ENCODE measurements around the gene TCN2.

Gene TCN2

DNA sequence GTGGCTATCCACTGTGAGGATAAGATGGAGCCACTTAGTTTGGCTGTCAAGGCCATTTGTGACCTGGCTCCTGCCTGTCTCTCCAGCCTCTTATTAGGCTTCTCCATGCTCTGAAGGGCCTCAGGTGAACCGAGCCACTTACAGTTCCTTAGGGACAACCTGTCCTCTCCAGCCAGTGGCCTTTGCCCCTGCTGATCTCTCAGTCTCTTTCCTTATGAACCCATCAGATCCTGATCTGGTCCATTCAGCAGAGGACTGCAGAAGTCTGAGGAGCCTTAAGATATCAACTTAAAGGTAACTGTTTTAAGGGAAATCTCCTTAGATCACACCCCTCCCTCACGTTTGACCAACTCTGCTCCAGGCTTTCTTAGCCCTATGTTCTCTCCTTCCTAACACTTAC, 58.3 kb downstream of the TCN2 start:
- no peak overlapping the region for H3K27ac ChIP-seq (ENCODE audit: extremely low read depth, low read depth, low read length)
- POLR2A ChIA-PET, result interaction anchor here (0.6 kb wide), 1 partner anchor 70 kb away, joined by 5 read pairs; no protein-coding TSS in a partner anchor
- peaks cover 6 to 18% of the 10 kb centered on the region in 2 experiments; a peak in 2 of 3 replicates for H3K36me3 ChIP-seq (ENCODE audit: control insufficient read depth in 2 of 2, insufficient read depth in 1 of 2, low read length in 2 of 2)
- H3K4me1 ChIP-seq (ENCODE audit: control insufficient read depth, insufficient read depth, low read length), result no peaks in the 10 kb centered on the region
- TF ChIP-seq ZNF704 (tag by site-specific recombination; IDR thresholded peaks at IDR 0.05) (no peak), SP7 (tag by site-specific recombination; IDR thresholded peaks at IDR 0.05) (no peak), ZFP37 (tag by site-specific recombination; IDR thresholded peaks at IDR 0.05) (no peak), ZNF701 (tag by site-specific recombination; IDR thresholded peaks at IDR 0.05) (no peak)
- CTCF ChIA-PET, result interaction anchor here (1.0 kb wide), 1 partner anchor 31 kb away, joined by 3 read pairs; no protein-coding TSS in a partner anchor
- no peak overlapping the region for H3K4me3 ChIP-seq (ENCODE audit: low read depth, low read length)
- H3K9me3 ChIP-seq (ENCODE audit: control insufficient read depth, insufficient read depth, low read depth, low read length), result no peaks in the 10 kb centered on the region

- Histone ChIP-seq H3K36me3 (ENCODE audit: control insufficient read depth in 2 of 2, insufficient read depth in 1 of 2, low read length in 2 of 2) (peaks cover 6 to 18% of the 10 kb centered on the region in 2 experiments; a peak in 2 of 3 replicates), H3K9me3 (ENCODE audit: control insufficient read depth, insufficient read depth, low read depth, low read length) (no peaks in the 10 kb centered on the region), H3K4me3 (ENCODE audit: low read depth, low read length) (no peak overlapping the region), H3K27ac (ENCODE audit: extremely low read depth, low read depth, low read length) (no peak overlapping the region), H3K4me1 (ENCODE audit: control insufficient read depth, insufficient read depth, low read length) (no peaks in the 10 kb centered on the region)
- CTCF ChIA-PET, result interaction anchor here (0.6 kb wide), 1 partner anchor 72 kb away, joined by 3 read pairs; no protein-coding TSS in a partner anchor
- POLR2A ChIA-PET, result interaction anchor here (0.6 to 0.7 kb wide), 2 partner anchors 32 to 70 kb away, joined by 5 to 10 read pairs; no protein-coding TSS in a partner anchor
- no peak for TF ChIP-seq SP3 (tag by site-specific recombination; IDR thresholded peaks at IDR 0.05)
- no peak for TF ChIP-seq ZNF600 (tag by site-specific recombination; IDR thresholded peaks at IDR 0.05)
- TF ChIP-seq GLIS2 (tag by site-specific recombination; IDR thresholded peaks at IDR 0.05), result no peak
- TF ChIP-seq ZNF140 (tag by site-specific recombination; IDR thresholded peaks at IDR 0.05), result no peak
- no peak for TF ChIP-seq ELK4 (IDR thresholded peaks at IDR 0.05; ENCODE audit: borderline replicate concordance, low read depth, low read length)
- no peak for TF ChIP-seq ZNF621 (tag by site-specific recombination; IDR thresholded peaks at IDR 0.05)
- TF ChIP-seq ZNF449 (tag by site-specific recombination; IDR thresholded peaks at IDR 0.05), result no peak
- TF ChIP-seq ZNF266 (tag by site-specific recombination; IDR thresholded peaks at IDR 0.05; ENCODE audit: low read depth), result no peak
- TF ChIP-seq AEBP2 (tag by site-specific recombination; IDR thresholded peaks at IDR 0.05; ENCODE audit: borderline replicate concordance), result no peak
- TF ChIP-seq ZBTB44 (tag by site-specific recombination; IDR thresholded peaks at IDR 0.05), result no peak
Observed at GRCh38 chr22:30665786-30666185, 58.8 kb downstream of the TCN2 start.

DNA sequence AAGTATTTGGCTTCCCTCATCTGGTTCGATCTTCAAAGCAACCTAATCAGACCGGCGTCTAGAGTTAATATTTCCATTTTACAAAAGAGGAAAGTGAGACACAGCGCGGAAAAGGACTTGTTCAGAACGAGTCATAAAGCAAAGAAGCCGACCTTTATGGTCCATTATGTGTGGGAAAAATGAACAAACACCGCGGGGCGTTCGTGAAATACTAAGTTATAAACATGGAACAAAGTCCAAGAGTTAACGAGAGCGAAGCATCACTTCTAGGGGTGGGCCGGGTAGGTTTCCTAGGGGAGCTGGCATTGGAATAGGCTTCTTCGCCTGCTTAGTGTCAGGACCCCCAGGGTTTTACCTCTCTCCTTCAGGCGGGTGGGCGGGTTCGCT, 60.1 kb downstream of the TCN2 start:
- peak; percentile 48; the same call in 1 of the 2 replicates for TF ChIP-seq ZNF10 (tag by site-specific recombination; IDR thresholded peaks at IDR 0.05)
- no peak for TF ChIP-seq ZNF707 (tag by site-specific recombination; IDR thresholded peaks at IDR 0.05)
- TF ChIP-seq, protein P1, sequence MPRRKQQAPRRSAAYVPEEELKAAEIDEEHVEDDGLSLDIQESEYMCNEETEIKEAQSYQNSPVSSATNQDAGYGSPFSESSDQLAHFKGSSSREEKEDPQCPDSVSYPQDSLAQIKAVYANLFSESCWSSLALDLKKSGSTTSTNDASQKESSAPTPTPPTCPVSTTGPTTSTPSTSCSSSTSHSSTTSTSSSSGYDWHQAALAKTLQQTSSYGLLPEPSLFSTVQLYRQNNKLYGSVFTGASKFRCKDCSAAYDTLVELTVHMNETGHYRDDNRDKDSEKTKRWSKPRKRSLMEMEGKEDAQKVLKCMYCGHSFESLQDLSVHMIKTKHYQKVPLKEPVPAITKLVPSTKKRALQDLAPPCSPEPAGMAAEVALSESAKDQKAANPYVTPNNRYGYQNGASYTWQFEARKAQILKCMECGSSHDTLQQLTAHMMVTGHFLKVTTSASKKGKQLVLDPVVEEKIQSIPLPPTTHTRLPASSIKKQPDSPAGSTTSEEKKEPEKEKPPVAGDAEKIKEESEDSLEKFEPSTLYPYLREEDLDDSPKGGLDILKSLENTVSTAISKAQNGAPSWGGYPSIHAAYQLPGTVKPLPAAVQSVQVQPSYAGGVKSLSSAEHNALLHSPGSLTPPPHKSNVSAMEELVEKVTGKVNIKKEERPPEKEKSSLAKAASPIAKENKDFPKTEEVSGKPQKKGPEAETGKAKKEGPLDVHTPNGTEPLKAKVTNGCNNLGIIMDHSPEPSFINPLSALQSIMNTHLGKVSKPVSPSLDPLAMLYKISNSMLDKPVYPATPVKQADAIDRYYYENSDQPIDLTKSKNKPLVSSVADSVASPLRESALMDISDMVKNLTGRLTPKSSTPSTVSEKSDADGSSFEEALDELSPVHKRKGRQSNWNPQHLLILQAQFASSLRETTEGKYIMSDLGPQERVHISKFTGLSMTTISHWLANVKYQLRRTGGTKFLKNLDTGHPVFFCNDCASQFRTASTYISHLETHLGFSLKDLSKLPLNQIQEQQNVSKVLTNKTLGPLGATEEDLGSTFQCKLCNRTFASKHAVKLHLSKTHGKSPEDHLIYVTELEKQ (tag by site-specific recombination; IDR thresholded peaks at IDR 0.05; ENCODE audit: borderline replicate concordance), result no peak
- TF ChIP-seq ZNF768 (tag by site-specific recombination; IDR thresholded peaks at IDR 0.05), result no peak
- 0 out of 2 replicates have a peak, but pooled peaks have one; percentile 5 for TF ChIP-seq ZIC2 (tag by site-specific recombination; IDR thresholded peaks at IDR 0.05)
- TF ChIP-seq ZFHX2 (tag by site-specific recombination; conservative IDR thresholded peaks at IDR 0.05), result 0 out of 2 replicates have a peak, but pooled peaks have one; percentile 8
- CTCF ChIA-PET, result interaction anchor here (0.9 to 1.3 kb wide), 3 partner anchors 12 to 86 kb away, joined by 3 to 7 read pairs (median 3); no protein-coding TSS in a partner anchor
- Histone ChIP-seq H3K27ac (ENCODE audit: extremely low read depth, low read depth, low read length) (peak overlapping the region; percentile 46; the same call in 1 of the 2 replicates), H3K4me1 (ENCODE audit: control insufficient read depth, insufficient read depth, low read length) (no peaks in the 10 kb centered on the region), H3K9me3 (ENCODE audit: control insufficient read depth, insufficient read depth, low read depth, low read length) (no peaks in the 10 kb centered on the region), H3K4me3 (ENCODE audit: low read depth, low read length) (peak overlapping the region; percentile 84), H3K36me3 (ENCODE audit: control insufficient read depth in 2 of 2, insufficient read depth in 1 of 2, low read length in 2 of 2) (peaks cover 6 to 15% of the 10 kb centered on the region in 2 experiments; a peak in 2 of 3 replicates)
- POLR2A ChIA-PET, result interaction anchor here (0.7 to 1.2 kb wide), 2 partner anchors 31 to 1366 kb away, joined by 4 to 7 read pairs; partner anchors contain the start of gene SLC35E4
